IgD-negative memory B cell (primary cell): ENCODE measurements around the gene MYO16. TPM values are rescaled to one million over a fixed set of nuclear protein-coding genes. Genes with fewer than 3 reads are reported as not detected.

Source experiments
- H3K27ac Mint-ChIP-seq, 3 donors: one replicate each; pipeline ENCODE4 v1.8.0; 2020 to 2022; ENCODE audit warnings: mild to moderate bottlenecking in 3 of 3, mixed read lengths in 3 of 3, moderate library complexity in 1 of 3
- H3K27me3 Mint-ChIP-seq: one replicate; pipeline ENCODE4 v1.8.0; 2021; ENCODE audit warnings: mixed read lengths
- H3K36me3 Mint-ChIP-seq: one replicate; pipeline ENCODE4 v1.8.0; 2020; ENCODE audit warnings: mild to moderate bottlenecking, mixed read lengths
- H3K4me1 Mint-ChIP-seq, 3 donors: one replicate each; pipeline ENCODE4 v1.8.0; 2020 to 2022; ENCODE audit warnings: mixed read lengths in 3 of 3, mild to moderate bottlenecking in 1 of 3
- H3K4me3 Mint-ChIP-seq, 4 donors: one replicate each; pipeline ENCODE4 v1.8.0; 2020 to 2022; ENCODE audit warnings: mild to moderate bottlenecking in 4 of 4, mixed read lengths in 4 of 4, moderate library complexity in 3 of 4
- H3K9me3 Mint-ChIP-seq, 3 donors: one replicate each; pipeline ENCODE4 v1.8.0; 2020 to 2021; ENCODE audit warnings: mixed read lengths in 3 of 3, mild to moderate bottlenecking in 1 of 3
- polyA plus RNA-seq: library from polyadenylated mRNA; unstranded; fragments of 300-500 nt; fragmentation: Illumina TruSeq; gene quantifications from one replicate; pipeline ENCODE4 v1.2.3, GENCODE V29; 2021

The MYO16 gene
- polyA plus RNA-seq, 1 donor from 2014 or later = not detected

DNA sequence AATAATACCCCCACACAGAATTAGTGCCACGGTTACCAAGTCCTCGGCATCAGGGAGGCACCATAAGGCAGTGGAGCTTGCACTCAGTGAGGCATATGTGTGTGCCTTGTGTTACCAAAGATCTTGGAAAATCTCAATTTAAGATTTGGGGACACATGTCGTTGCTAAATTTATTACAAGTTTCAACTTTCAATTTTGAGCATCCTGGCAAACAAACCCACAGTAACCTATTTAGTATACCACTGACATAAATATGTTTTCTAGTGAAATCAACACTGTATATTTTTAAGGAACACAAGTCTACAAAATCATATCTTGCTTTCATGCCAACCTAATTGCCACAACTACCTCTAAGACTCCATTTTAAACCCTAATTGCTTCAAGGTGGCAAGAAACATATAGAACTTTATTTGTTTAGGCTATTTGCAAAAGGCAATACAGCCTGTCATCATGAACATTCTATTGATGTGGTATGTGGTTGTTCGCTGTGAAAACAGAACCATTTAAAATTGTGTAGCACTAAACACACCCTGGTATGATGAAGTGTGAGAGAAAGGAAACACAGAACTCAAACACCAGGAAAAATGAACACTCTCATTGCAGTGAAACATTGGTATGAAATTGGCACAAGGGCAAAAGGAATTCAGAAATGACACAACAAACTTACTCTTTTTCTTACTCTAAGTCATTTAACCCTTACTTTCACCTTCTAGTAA lies 625.9 kb downstream of the MYO16 start:
- H3K4me1 Mint-ChIP-seq = no peaks in the 10 kb centered on the region
- peaks cover 1% of the 10 kb centered on the region for H3K27me3 Mint-ChIP-seq
- H3K27ac Mint-ChIP-seq = no peak overlapping the region

GRCh38 chr13:109256866-109257760 lies 627.7 kb downstream of the MYO16 start:
- H3K4me1 Mint-ChIP-seq = no peaks in the 10 kb centered on the region
- H3K4me3 Mint-ChIP-seq = no peak overlapping the region
- peaks cover 4 to 14% (median 9%) of the 10 kb centered on the region in 3 donors for H3K9me3 Mint-ChIP-seq
- H3K36me3 Mint-ChIP-seq = no peaks in the 10 kb centered on the region
- peaks cover 1% of the 10 kb centered on the region for H3K27me3 Mint-ChIP-seq
- H3K27ac Mint-ChIP-seq = no peak overlapping the region

More for the DNA sequence above, 625.9 kb downstream of the MYO16 start:
- no peaks in the 10 kb centered on the region for H3K36me3 Mint-ChIP-seq
- peaks cover 2 to 9% (median 2%) of the 10 kb centered on the region in 3 donors for H3K9me3 Mint-ChIP-seq
- no peak overlapping the region for H3K4me3 Mint-ChIP-seq
